ENCODE results near the gene MAP3K20. TPM values are rescaled to one million over a fixed set of nuclear protein-coding genes. Genes with fewer than 3 reads are reported as not detected.

MAP3K20 gene
- total and polyA plus RNA-seq, 2 of the 8 experiments (the other 6 are each of a cell fraction or from before 2014, with no cell fraction given), result 3.1 to 11.1 TPM

DNA sequence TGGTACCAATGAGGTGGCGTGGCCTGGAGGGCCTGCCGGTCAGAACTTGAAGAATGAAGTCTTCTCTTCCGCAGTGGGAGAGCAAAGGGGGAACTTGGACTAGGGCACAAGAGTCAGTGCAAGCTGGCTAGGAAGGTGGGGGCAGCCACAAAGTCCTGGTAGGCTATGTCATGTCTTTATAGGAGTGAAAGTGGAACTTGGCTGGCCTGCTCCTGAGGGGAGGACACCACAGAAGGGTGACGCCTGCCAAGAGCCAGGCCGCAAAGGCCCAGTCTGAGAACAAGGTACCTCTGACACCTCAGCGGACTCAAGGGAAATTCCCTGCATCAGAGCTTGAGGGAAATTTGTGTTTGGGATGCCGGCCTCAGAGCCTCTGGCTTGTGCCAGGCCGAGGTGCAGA, 32.2 kb upstream of the MAP3K20 start (continued):
- TF ChIP-seq POU5F1 (IDR thresholded peaks at IDR 0.05; ENCODE audit: low read depth, low read length) (no peak), FOSL1 (IDR thresholded peaks at IDR 0.05; ENCODE audit: insufficient read depth, low read depth, low read length) (no peak), RBBP5 (IDR thresholded peaks at IDR 0.05; ENCODE audit: borderline replicate concordance, low read depth, low read length) (no peak), HDAC2 (IDR thresholded peaks at IDR 0.05; ENCODE audit: borderline replicate concordance in 1 of 2, low read depth in 2 of 2, low read length in 2 of 2) (no peak)

Measured in H1 (cell line).